Activated B cell treated with CpG ODN at 0.5 μM for 24 hours (primary cell): ENCODE data around the gene FOXN1. TPM values are rescaled to one million over a fixed set of nuclear protein-coding genes. Genes with fewer than 3 reads are reported as not detected.

Experiments used
- ATAC-seq: fragments of 200-7000 bp; cut with Tn5 transposase; one replicate; pipeline ENCODE4 v1.10.0; 2021; ENCODE audit warnings: low read depth, mild to moderate bottlenecking, moderate library complexity
- CTCF ChIA-PET: fragments of 350-600 bp; sonication (Branson Sonifier 250); formaldehyde crosslinking; loops from one replicate; lab custom pipeline; 2021; ENCODE audit warnings: antibody characterized with exemption; lab: Charles Lee
- POLR2A ChIA-PET: fragments of 350-600 bp; sonication (Branson Sonifier 250); formaldehyde crosslinking; loops from one replicate; lab custom pipeline; 2021; ENCODE audit warnings: antibody characterized with exemption; lab: Charles Lee
- DNase-seq: peaks from one replicate; pipeline ENCODE4 v3.0.0; 2022
- H3K27ac Mint-ChIP-seq: one replicate; pipeline ENCODE4 v1.8.0; 2020; ENCODE audit warnings: mixed read lengths
- H3K27me3 Mint-ChIP-seq: one replicate; pipeline ENCODE4 v1.8.0; 2021; ENCODE audit warnings: mixed read lengths
- H3K36me3 Mint-ChIP-seq: one replicate; pipeline ENCODE4 v1.8.0; 2021; ENCODE audit warnings: low read depth, mixed read lengths
- H3K4me1 Mint-ChIP-seq: one replicate; pipeline ENCODE4 v1.8.0; 2021; ENCODE audit warnings: mixed read lengths
- H3K4me3 Mint-ChIP-seq: one replicate; pipeline ENCODE4 v1.8.0; 2020; ENCODE audit warnings: mild to moderate bottlenecking, mixed read lengths
- H3K9me3 Mint-ChIP-seq: one replicate; pipeline ENCODE4 v1.8.0; 2020; ENCODE audit warnings: mixed read lengths
- intact Hi-C: fragments of 100-400 bp; cut with micrococcal nuclease; formaldehyde crosslinking; loops from one replicate; pipeline ENCODE4 v1.15.1; 2024
- total RNA-seq: library from RNA; stranded (reverse); gene quantifications from 2 replicates; pipeline ENCODE4 v1.2.3, GENCODE V29; 2022
- TF ChIP-seq, protein P1 (sequence below): fragments of 200-600 bp; IDR thresholded peaks from one replicate; pipeline ENCODE4 v1.8.0; 2022; ENCODE audit warnings: antibody characterized with exemption, mild to moderate bottlenecking

The FOXN1 gene
- total RNA-seq, 1 donor from 2014 or later = not detected

DNA sequence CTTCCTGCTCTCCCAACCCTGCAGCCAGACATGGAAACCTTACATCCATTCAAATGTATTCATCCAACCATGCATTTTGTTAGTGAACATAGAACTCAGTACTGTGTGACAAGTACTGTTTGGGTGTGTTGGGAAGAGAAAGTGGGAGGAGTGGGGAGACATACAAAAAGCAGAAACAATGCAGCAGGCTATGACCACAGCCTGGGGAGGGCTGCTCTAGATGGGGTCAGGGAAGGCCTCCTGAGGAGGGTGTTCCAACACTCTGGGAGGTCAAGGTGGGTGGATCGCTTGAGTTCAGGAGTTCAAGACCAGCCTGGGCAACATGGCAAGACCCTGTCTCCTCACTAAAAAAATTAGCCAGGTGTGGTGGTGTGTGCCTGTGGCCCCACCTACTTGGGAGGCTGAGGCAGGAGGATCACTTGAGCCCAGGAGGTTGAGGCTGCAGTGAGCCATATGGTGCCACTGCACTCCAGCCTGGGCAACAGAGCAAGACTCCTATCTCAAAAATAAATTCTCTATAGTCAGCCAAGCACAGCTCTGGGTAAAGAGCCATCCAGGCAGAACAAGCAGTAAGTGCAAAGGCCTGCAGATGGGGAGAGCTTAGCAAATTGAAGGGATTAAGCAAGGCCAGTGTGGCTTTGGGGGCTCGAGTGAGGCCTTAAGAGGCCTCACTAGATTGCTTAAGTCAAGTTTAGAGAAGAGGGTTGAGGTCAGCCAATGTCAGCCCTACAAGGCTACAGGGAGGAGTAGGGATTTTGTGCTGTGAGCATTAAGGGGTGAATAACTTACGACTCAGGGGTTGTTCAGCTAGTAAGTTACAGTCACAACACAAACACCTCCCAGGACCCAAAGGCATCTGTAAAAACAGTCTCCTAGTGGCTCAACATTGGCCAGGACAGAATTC, 27.2 kb upstream of the FOXN1 start:
- Mint-ChIP-seq H3K27me3 (no peaks in the 10 kb centered on the region), H3K9me3 (no peaks in the 10 kb centered on the region), H3K27ac (no peak overlapping the region), H3K4me1 (no peaks in the 10 kb centered on the region), H3K4me3 (no peak overlapping the region), H3K36me3 (no peaks in the 10 kb centered on the region)
- intact Hi-C loops = no loop called here
- DNase-seq (no peak), ATAC-seq (no peak)
- TF ChIP-seq, protein P1, sequence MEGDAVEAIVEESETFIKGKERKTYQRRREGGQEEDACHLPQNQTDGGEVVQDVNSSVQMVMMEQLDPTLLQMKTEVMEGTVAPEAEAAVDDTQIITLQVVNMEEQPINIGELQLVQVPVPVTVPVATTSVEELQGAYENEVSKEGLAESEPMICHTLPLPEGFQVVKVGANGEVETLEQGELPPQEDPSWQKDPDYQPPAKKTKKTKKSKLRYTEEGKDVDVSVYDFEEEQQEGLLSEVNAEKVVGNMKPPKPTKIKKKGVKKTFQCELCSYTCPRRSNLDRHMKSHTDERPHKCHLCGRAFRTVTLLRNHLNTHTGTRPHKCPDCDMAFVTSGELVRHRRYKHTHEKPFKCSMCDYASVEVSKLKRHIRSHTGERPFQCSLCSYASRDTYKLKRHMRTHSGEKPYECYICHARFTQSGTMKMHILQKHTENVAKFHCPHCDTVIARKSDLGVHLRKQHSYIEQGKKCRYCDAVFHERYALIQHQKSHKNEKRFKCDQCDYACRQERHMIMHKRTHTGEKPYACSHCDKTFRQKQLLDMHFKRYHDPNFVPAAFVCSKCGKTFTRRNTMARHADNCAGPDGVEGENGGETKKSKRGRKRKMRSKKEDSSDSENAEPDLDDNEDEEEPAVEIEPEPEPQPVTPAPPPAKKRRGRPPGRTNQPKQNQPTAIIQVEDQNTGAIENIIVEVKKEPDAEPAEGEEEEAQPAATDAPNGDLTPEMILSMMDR = no peak
- ChIA-PET CTCF (interaction anchor here (0.7 kb wide), 1 partner anchor 17 kb away, joined by 3 read pairs; no protein-coding TSS in a partner anchor), POLR2A (no interaction called here)

DNA sequence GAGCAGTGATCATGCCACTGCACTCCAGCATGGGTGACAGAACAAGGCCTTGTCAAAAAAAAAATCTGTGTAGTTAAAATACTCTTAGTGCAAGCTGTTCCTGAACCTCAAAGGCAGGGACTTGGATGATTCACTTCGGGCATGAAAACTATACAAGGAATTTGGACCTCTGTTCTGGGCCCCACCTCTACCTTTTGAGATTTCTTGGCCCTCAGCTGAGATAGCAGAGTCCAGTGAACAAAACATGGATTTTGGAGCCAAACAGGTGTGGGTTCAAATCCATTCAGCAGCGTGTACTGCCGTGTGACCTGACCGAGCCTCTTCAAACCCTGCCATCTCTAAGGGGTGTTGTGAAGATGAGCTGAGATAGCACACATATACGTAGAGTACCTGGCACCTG, 25.9 kb upstream of the FOXN1 start:
- Mint-ChIP-seq H3K27me3 (no peaks in the 10 kb centered on the region), H3K27ac (no peak overlapping the region), H3K9me3 (no peaks in the 10 kb centered on the region), H3K36me3 (no peaks in the 10 kb centered on the region), H3K4me1 (no peaks in the 10 kb centered on the region), H3K4me3 (no peak overlapping the region)
- intact Hi-C loops = no loop called here
- POLR2A ChIA-PET = no interaction called here
- DNase-seq = no peak
- CTCF ChIA-PET = no interaction called here
- TF ChIP-seq, protein P1 = no peak
- no peak for ATAC-seq

DNA sequence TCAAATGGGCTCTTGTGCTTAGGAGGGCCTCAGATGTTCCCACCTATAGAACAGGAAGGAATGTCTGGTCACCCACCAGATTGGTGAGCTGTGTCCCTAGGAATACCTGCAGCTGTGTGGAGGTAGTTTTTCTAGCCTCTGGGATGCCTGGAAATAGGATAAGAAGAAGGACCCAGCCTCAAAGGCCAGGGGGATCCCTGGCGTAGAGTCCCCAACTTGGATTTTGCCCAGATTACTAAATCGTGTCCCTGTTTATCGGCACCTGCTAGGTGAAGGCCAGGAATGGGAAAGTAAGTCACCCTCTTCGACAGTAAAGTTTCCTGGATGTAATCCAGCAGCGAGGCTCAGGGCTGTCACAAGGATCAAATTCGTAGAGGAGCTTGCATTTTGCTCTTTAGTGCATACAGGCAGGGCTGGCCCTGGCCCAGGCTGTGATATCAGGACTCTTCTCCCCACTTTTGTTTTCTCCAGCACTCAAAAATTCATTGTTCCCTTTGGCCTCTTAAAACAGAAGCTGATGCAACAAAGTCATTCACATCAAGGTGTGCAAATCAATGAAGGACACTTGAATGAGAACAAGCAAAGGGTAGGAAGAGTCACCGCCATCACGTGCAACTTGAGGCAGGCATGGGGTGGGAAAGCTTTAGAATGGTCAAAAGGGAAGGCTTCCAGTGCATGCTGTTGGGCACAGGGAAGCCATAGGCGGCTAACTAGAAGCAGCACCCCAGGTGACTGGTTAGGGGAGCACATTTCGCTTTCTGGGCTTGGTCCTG, 25.2 kb upstream of the FOXN1 start:
- H3K9me3 Mint-ChIP-seq = no peaks in the 10 kb centered on the region
- intact Hi-C loops = no loop called here
- CTCF ChIA-PET = no interaction called here

DNA sequence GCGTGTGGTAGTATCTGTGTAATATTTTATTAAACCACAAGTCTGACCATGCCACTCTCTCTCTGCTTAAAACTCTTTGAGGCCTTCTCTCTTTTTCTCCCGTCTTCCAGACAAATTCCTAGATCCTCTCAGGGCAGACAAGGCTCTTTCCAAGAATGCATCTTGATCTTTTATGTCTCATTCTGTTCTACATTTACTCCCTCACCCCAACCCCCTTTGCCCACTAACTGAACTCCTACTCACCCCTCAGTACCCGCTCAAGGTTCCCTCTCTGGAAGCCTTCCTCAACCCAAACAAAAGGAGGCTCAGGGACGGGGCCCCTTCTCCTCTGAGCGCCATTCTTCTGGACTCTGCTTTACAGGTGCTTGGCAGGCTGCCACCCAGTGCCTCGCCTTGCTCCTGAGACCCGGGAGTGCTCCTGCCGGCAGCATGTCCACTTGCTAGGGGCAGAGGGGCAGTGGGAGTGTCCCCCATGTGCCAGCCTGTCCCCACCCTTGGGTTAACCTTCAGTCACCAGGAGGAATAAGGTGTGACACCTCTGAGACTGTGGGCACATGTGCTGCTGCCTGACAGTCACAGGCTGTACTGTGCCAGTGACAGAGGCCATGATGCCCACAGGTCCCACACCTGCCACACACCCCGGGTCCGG, 23.5 kb upstream of the FOXN1 start:
- Mint-ChIP-seq H3K36me3 (no peaks in the 10 kb centered on the region), H3K4me3 (no peak overlapping the region), H3K27me3 (no peaks in the 10 kb centered on the region), H3K27ac (no peak overlapping the region), H3K9me3 (no peaks in the 10 kb centered on the region), H3K4me1 (no peaks in the 10 kb centered on the region)
- DNase-seq = no peak
- intact Hi-C loops = no loop called here
- TF ChIP-seq, protein P1 = no peak
- ChIA-PET POLR2A (no interaction called here), CTCF (no interaction called here)
- no peak for ATAC-seq

More for the DNA sequence above, 25.2 kb upstream of the FOXN1 start:
- TF ChIP-seq, protein P1 = no peak
- Mint-ChIP-seq H3K27me3 (no peaks in the 10 kb centered on the region), H3K36me3 (no peaks in the 10 kb centered on the region), H3K27ac (no peak overlapping the region), H3K4me3 (no peak overlapping the region), H3K4me1 (no peaks in the 10 kb centered on the region)
- ATAC-seq (no peak), DNase-seq (no peak)
- POLR2A ChIA-PET = no interaction called here
